H1 (cell line): ENCODE results near the gene KCNQ1. TPM values are rescaled to one million over a fixed set of nuclear protein-coding genes. Genes with fewer than 3 reads are reported as not detected.

Experiments used
- BCL11A ChIP-seq, 2 experiments: IDR thresholded peaks; one replicate each; pipeline ENCODE4 v1.6.1; 2011; ENCODE audit warnings: low read depth in 2 of 2, low read length in 2 of 2, mild to moderate bottlenecking in 2 of 2
- CHD2 ChIP-seq: IDR thresholded peaks from 2 replicates; pipeline ENCODE4 v1.6.1; 2012; ENCODE audit warnings: low read length, improper control_type of control experiment
- HDAC6 ChIP-seq: IDR thresholded peaks from one replicate; pipeline ENCODE4 v1.7.1; 2012; ENCODE audit warnings: low read depth, mild to moderate bottlenecking, inconsistent platforms, low read length, moderate library complexity
- RXRA ChIP-seq: IDR thresholded peaks from 2 replicates; pipeline ENCODE4 v1.6.1; 2011; ENCODE audit warnings: low read depth, mild to moderate bottlenecking, low read length, moderate library complexity; ENCODE audit not compliant: insufficient read depth
- polyA plus RNA-seq, 7 experiments: library from polyadenylated mRNA; depleted of rRNA in 3 of 7; stranded (reverse) in 5 of 7; unstranded in 2 of 7; fragments of >200 nt in 5 of 7; fragments of 200-250 nt in 2 of 7; gene quantifications; 1 replicate in 5 of 7; 2 replicates in 1 of 7; 4 replicates in 1 of 7; pipeline versions ENCODE4 v1.2.1 to v1.2.3, GENCODE V29; 2011 to 2013; ENCODE audit warnings: missing spikeins in 2 of 7, mixed read lengths in 2 of 7
- total RNA-seq: library from RNA; stranded (reverse); fragmentation: NEBNext Ultra II Directional; extraction: Animal tissue kit (Norgen Biotek cat#: 25700); gene quantifications from 2 replicates; pipeline ENCODE4 v1.2.1, GENCODE V29; 2021

Gene KCNQ1
- total and polyA plus RNA-seq, 2 of the 8 experiments (the other 6 are each of a cell fraction or from before 2014, with no cell fraction given), result 1.9 to 2.0 TPM

- TF ChIP-seq HDAC6, result no peak
- TF ChIP-seq BCL11A (IDR thresholded peaks at IDR 0.05; ENCODE audit: low read depth in 2 of 2, low read length in 2 of 2), result no peak
- no peak for TF ChIP-seq RXRA
- TF ChIP-seq CHD2, result no peak
- TF ChIP-seq, all 59 proteins: peak for 0
Observed at GRCh38 chr11:2443406-2443805, 1.4 kb upstream of the KCNQ1 start (continued).
